SU-DHL-6 (cell line): ENCODE measurements around the gene FNTB.

Source experiments
- CTCF ChIP-seq: fragments of 200-600 bp; sonication (generic); IDR thresholded peaks from one replicate; pipeline ENCODE4 v1.5.1; 2017; ENCODE audit warnings: antibody characterized with exemption, mild to moderate bottlenecking, low read length, moderate library complexity; ENCODE audit not compliant: insufficient read depth, poor library complexity, severe bottlenecking
- EZH2phosphoT487 ChIP-seq: fragments of 200-600 bp; sonication (generic), shearing (Covaris generic); conservative IDR thresholded peaks from 2 replicates; pipeline ENCODE4 v1.6.1; 2018; ENCODE audit warnings: mild to moderate bottlenecking, antibody characterized with exemption, low read length, moderate library complexity, mixed read lengths

- TF ChIP-seq CTCF (no peak), EZH2phosphoT487 (no peak)
Measured at GRCh38 chr14:64979336-64980074, 7.2 kb upstream of the FNTB start.
